Measurements from ENCODE around the gene PEF1.

DNA sequence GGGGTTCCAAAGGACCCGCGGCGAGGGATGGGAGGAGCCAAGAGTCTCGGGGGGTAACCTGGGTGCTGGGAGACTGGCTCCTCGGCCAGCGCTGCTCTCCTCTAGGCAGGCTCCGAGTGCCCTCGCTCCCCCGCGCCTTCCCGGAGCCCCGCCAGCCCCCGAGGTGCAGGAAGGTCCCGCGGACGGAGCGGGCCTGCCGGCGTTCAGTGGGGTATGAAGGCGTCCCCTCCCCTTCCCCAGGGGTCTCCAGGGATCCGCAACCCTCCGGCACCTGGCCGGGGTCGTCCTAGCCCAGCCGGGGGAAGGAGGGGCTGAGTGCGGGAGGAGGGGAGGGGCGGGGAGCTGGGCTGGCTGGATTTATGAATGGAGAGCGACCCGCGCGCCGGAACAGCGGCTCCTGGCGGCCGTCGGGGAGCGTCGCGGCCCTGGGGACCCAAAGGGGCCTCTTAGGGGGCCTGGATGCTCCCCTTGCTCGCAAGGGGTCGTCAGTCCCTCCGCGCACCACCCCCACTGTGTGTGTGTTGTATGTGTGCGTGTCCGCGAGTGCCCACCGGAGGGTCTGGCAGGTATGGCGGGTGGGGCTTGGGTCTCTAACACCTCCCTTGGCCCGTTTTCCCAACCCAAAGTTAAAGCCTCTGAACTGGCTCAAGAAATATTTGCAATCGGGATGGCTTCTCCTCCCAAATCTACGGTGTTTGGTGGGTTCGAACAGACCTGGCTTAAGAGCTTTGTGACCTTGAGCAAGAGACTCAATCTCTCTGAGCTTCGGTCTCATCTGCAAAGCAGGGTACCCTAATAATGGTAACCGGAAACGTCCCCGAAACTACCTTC lies 26.5 kb downstream of the PEF1 start:
- TF ChIP-seq EZH2phosphoT487 (IDR thresholded peaks at IDR 0.05; ENCODE audit: insufficient read depth, low read depth) (no peak), EZH2 (IDR thresholded peaks at IDR 0.05; ENCODE audit: insufficient read depth, poor library complexity, severe bottlenecking) (no peak)
